HG03060 (cell line): ENCODE measurements around the gene SNED1.

Experiments used
- ATAC-seq: cut with Tn5 transposase; IDR thresholded peaks from one replicate; pipeline ENCODE4 v1.9.1; 2021; ENCODE audit warnings: low read depth, moderate number of reproducible peaks; ENCODE audit not compliant: unreplicated experiment

Gene SNED1

DNA sequence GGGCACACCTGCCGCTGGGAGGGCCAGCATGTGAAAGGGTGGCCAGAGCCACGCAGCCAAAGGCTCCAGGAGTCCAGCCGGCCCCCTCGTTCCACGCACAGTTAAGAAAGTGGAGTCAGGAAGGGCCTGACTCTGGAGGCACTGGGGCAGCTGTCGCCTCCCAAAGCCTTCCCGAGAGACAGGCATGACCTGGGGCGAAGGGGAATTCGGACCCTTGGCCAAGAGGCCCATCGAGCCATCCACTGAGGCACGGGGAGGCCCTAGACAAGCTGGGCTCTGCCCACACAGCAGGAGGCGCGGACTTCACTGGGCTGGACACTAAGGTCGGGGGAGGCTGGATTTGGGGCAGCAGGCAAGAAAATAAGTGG lies 38.5 kb upstream of the SNED1 start:
- no peak for ATAC-seq

DNA sequence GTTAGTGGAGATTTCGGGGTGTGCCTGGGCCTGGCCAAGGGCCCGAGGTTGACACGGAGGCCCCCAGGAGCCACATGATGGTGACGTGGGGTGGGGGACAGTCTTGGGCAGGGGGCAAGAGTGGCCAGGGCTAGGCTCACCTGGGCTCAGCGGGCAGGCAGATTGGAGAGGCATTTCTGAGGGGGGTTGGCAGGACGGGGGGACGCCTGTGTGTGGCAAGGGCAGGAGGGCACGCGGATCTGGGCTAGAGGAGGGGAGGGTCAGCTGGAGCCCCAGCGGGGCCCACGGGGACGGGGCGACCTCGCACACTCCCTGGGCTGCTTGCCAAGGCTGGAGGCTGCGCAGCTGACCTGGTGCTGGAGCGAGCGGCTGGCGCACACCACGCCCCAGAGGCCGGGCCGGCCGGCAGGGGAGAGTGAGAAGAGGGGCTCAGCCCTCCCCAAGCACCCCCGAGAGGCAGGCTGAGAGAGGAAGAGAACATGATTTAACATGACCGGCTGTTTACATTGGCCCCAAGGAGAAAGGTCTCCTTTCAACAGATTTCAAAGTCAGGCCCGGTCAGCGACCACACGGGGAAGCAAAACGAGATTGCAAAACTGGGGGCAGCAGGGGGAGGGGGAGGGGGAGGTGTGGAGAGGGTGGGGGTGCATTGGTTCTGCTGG lies 38.0 kb upstream of the SNED1 start:
- no peak for ATAC-seq

DNA sequence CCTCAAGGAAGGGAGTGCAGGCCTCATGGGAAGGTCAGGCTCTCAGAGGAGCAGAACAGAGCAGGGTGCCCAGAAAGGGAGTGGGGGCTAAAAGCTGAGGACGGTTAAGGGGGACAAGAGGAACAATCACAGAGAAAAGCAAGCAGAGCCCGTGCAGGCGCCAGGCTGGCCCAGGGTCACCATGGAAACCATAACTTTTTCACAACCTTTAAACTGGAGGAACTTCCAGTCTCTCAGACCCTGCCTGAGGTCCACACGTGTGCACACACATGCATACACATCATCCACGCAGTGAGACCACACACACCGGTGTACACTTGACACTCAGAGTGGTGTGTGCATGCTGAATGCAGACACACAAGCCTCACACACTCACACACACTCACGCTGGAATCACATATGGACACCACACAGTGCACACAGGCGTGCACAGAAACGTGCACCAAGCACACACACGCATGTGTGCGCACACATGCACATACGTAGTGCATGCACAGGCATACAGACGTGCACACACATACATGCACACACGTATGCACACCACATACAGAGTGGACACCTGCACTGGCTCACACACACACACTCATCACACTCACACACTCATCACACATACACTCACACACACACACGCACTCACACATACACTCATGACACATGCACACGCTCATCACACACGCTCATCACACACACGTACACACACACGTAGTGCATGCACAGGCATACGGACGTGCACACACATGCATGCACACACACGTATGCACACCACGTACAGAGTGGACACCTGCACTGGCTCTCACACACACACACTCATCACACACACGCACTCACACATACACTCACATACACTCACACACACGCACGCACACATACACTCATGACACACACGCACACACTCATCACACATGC lies 37.2 kb upstream of the SNED1 start:
- ATAC-seq: no peak

DNA sequence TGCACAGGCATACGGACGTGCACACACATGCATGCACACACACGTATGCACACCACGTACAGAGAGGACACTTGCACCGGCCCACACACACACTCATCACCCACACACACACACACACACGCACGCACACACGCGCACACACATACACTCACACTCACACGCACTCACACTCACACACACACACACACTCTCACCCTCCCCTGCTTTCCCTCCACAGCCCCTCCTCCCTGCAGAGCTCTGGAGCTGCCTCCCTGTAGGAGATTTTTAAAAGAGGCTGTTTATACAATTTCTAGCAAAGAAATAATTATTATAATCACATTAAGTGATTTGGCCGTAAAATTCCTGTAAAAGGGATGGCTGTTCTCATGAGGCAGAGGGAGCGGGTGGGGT lies 36.5 kb upstream of the SNED1 start:
- ATAC-seq: no peak

DNA sequence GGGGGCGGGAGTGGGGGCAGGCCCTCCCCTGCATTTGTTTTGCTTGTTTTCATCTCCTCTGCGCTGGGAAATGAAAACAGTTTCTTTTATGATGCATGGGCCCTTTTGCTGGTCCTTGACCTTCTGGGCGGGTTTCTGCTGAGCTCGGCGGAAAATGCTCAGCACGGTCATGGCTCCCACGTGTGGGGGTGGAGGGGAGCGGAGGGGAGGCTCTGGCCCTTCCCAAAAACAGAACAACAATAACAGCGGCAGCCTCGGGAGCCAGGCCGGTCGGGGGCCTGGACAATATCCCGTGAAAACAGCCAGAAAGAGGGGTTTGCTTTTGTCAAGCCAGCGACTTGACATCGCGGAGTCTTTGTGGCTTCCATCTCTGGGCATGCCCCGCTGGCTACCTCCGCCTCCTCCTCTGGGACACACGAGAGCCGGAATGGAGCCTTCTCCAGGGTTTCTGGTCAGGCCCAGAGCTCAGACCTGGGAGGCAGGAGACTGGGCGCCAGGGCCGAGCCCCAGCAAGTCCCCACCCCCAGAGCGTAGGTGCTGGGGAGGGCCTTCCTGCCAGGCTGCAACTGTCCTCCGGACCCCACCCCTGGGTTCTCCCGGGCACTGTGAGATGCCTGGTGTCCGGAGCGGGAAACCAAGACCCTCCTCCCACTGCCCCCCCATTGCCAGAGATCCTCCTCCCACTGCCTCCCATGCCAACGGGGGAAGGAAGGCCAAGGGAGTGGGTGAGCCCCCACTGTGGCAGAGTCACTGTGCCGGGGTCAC lies 35.9 kb upstream of the SNED1 start:
- ATAC-seq: no peak

DNA sequence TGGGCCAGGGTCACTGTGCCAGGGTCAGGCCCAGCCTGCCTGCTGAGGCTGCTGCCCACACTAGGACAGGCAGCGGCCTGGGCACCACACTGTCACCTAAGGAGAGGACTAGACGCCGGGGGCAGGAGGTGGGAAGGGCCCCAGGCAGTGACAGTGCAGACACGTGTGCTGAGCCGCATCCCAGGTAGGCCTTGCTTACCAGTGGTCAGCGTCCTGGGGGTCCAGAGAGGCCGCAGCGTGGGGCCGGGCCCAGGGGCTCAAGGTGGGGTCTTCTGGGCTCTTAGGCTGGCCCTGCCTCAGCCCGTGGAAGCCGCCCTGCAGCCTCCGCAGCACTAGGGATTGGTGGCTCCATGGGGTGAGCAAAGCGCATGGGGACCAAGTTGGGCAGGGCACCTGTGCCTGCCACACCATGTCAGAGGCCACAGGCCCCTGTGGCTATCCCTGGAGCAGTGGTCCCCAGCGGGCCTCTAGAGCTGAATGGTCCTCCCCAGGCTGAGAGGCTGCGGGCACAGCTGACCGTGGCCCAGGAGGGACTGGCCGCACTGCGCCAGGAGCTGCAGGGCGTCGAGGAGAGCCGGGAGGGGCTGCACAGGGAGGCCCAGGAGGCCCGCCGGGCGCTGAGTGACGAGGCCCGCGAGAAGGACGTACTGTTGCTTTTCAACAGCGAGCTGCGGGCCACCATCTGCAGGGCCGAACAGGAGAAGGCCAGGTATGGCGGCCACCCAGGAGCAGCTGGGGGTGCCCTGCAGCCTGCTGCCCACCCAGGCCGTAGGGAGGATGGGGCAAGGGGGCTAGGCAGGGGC lies 35.2 kb upstream of the SNED1 start:
- no peak for ATAC-seq

DNA sequence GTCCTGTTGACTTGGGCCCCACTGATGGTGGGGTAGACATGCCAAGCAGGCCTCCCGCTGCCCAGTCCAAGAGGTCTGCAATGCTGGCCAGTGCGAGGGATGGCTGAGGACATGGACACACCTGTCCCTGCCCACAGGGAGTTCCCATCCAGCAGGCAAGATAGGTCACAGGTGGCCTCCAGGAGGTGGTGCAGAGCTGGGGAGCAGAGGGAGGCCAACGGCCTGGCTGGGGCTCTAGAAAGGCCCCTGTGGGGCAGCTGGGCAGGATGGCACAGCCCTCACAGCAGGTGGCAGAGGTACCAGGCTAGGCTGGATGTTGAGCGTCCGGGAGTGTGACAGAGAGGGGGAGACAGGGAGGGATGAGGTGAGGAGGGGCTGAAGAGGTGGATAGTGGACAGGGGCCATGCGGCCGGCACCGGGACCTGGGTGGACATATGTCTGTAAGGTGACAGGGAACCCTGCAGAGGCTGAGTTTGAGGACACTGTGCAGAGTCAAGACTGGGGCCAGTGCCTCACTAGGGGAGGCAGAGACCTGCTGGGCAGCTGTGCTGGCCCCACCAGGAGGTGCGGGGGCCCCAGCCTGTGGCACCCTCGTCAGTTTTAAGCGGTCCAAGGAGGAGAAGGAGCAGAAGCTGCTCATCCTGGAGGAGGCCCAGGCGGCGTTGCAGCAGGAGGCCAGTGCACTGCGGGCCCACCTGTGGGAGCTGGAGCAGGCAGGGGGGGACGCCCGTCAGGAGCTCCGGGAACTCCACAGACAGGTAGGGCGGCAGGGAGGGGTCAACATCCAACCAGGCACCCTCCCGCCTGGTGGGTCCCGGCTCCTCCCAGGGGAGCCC lies 34.3 kb upstream of the SNED1 start:
- ATAC-seq: no peak

DNA sequence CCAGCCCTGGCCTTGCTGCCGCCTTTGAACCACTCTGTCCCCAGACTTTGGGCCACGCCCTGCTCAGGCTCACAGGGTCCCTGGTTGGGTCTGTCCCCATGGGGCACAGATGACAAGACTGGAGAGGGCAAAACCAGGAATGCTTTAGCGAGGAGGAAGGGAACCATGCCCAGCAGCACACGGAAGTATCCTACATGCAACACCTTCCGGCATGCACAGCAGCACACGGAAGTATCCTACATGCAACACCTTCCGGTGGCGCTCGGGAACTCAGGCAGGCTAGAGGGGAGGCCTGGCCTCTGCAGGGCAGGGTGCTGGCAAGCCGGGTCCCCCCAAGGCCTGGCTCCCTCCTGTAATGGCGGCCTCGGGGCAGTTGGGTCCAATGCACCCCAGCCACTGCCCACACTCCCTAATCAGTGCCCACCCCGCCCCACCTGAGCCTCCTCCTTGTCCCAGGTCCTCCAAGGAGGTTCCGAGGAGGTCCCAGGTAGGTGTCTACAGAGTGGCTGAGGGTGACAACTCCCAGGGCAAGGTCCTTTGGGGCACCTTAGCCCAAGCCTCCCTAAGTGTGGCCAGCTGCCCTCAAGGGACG lies 33.6 kb upstream of the SNED1 start:
- ATAC-seq: no peak

DNA sequence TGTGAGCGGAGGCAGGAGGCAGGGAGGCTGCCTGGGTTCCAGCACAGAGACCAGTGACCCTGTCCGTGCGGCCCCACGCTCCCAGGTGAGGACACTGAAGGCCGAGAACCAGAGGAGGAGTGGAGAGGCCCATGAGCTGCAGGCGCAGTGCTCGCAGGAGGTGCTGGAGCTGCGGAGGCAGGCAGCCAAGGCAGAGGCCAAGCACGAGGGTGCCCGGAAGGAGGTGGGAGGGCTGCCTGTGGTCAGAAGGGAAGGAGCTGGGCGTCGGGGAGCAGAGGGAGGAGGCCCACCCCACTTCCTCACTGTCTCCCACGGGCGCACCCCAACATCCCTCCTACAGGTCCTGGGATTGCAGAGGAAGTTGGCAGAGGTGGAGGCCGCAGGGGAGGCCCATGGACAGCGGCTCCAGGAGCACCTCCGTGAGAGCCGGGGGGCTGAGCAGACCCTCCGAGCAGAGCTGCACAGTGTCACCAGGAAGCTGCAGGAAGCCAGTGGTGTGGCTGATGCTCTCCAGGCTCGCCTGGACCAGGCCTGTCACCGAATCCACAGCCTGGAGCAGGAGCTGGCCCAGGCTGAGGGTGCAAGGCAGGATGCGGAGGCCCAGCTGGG lies 33.0 kb upstream of the SNED1 start:
- ATAC-seq: no peak

DNA sequence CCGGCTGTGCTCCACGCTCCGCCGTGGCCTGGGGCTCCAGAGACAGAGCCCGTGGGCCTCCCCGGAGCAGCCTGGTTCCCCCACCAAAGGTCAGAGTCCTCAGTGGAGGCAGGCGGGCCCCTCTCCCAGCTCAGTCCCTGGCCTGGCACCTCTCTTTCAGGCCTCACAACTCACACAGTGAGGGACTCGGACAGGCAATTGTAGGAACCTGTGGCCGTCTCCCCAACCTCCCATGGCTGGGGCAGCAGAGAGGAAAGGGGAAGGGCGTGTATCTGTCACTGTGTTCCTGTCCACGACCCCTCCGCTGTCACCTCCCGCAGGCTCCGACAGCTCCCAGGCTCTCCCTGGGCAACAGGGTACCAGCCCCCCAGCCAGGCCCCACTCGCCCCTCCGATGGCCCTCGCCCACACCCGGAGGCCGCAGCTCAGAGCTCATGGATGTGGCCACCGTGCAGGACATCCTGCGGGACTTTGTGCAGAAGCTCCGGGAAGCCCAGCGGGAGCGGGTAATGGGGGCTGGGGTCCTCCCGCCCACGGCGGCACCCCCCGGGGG lies 32.4 kb upstream of the SNED1 start:
- ATAC-seq: no peak

DNA sequence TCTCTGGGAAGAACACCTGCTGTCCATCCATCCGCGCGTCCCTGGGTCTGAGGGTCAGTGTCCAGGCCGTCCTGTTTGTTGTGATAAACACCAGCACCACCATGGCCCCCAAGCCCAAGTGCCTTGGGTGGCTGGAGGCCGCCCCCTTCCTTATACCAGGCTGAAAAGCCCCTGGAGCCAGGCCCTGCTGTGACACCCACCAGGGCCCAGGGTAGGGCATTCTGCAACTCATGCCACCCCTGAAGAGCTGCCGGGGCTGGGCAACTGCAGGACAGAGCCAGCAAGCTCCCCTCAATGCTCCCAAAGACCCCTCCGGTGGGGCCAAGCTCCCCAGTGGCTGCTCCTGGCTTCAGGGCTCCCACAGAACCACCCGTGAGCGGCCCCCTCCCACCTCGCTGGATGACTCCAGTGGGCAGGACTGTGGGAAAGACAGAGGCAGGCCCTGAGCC lies 31.9 kb upstream of the SNED1 start:
- ATAC-seq: no peak

DNA sequence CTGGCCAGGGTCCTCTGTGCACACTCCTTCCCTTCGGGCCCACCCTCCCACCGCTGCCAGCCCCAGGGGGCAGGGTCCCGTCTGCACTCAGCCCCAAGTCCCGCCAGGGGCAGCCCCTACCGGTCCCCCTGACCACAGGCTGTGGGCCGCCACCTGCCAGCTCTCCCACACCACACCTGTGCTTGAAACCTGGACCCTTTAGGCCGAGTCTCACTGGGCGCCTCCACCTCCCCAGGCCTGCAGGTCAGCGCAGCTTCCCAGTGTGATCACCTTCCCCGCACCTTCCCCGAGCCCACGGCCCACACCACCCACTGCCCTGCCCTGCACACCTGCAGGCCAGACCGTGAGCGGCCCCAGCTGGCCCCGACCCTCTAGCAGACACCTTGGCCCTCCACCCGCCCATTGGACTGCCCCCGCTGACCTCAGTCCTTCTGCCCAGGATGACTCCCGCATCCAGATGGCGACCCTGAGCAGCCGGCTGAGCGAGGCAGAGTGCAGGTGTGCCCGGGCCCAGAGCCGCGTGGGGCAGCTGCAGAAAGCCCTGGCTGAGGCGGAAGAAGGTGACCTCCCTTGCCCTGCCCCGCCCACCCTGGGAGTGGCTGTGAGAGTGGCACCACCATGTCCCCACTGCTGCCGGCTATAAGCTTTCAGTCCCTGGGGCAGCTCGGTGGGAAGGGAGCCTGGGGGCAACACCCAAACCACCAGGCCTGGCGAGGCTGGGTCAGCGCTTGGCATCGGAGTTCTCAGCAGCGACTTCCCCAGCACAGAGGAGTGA lies 31.3 kb upstream of the SNED1 start:
- ATAC-seq: no peak

DNA sequence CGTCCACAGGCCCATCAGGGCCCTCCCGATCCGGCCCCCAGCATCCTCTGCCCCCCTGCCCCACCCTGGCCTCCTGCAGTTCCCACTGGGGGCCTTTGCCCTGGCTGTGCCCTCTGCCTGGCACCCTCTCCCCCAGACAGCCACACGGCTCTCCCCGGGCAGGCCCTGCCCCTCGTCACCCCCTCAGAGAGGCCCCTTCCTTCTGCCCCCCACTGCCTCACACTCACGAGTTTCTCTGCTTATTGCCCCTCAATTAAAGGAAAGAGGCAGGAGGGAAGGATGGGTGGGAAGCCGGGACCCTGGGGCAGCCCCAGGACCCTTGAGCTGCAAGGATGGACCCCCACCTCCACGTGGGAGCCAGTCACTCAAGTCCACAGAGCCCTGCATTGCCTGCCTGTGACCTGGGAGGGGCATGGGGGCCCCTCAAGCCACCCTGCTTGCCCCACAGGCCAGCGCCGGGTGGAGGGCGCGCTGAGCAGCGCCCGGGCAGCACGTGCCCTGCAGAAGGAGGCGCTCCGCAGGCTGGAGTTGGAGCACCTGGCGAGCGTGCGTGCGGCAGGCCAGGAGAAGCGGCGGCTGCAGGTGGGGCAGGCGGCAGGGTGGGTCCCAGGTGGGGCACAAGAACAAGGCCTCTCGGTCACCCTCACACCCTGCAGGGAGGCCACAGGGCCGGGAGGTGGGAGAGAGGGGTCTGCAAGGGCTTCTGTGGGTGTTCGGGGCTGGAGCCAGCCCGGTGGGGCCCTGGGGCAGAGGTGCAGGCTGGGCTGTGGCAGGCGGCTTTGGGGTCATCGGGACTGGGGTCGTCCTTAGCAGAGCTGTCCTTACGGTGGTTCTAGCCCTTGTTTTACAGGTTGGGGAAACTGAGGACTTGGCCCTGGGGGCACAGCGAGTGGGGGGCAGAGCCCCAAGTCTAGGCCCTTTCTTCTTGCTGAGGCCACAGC lies 30.5 kb upstream of the SNED1 start:
- no peak for ATAC-seq

DNA sequence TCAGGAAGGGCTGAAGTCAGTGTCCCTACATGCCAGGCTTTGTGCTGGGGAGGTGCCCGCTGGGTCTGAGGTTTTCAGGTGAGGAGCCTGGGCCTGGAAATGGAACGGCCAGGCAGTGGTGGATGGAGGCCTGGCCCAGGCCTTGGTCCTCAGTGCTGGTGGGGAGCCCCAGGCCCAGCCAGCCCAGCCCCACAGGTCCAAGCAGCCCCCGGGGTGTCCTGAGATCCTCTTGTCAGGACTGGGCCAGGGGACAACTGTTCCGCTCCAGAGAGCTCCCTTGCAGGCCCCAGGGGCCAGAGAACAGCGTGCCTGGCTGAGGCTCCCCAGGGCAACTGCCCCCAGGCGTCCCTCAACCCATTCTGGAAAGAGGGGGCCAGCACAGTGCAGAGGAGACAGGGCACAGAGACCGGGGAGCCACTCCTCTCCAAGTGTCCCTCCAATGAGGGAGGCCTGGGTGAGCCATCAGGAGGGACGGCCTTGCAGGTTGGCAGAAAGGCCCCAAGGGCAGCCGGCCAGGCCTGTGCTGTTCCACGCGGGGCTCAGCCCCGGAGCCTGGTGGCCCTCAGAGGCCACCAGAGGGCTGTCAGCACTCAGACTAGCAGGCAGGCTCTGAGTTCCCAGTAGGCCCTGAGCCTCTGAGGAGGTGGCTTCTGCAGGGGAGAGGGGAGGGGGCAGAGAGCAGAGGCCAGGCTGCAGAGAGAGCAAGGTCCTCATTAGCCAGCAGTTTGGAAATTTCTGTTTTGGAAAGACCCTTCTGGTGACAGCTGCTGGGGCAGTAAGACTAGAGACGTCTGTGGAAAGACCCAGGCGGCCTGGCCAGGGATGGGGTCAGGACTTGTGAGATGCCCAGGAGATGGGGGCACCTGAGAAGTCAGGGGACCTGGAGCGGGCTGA lies 29.4 kb upstream of the SNED1 start:
- no peak for ATAC-seq

DNA sequence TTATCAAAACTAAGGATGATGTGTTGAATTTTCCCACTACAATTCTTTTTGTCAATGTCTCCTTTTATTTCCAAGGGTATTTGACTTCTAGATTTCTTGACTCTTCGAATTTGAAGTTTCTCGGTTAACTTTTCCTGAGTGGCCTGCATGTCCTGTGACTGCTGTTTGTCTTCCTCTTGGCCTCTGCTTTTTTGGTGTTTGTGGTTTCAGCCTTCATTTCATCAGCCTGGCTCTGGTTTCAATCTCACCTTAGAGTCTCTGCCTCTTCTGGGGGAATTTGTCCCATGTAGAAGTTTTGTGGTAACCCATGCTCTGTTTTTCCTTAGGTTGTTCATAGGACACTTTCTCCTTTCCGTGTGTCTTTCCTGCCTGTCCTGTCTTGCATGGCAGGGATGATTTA lies 28.3 kb upstream of the SNED1 start:
- ATAC-seq: no peak

DNA sequence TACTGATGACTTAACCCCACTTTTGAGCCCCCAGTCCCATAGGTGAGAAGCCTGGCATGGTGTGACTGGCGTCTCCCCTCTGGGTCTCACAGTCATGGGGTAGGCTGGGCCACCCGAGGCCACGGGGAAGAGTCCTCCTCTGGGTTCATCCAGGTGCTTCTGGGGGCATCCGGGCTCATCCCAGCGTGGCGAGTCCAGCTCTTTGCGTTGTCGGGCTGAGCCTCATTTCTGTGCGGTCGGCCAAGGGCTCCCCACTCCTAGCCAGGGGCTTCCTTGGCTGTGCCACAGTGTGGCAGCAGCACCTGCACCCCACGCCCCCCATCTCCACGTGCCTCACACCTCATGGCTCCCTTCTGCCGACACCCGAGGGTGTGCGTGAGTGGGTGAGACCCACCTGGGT lies 27.6 kb upstream of the SNED1 start:
- no peak for ATAC-seq
